ENCODE measurements around the gene DNAH17.

DNAH17 gene

GRCh38 chr17:78497115-78497540 lies 80.1 kb downstream of the DNAH17 start:
- no peak overlapping the region for H3K4me3 ChIP-seq (replicated peaks; ENCODE audit: low read depth, low read length)
- TF ChIP-seq CTCF (IDR thresholded peaks at IDR 0.05; ENCODE audit: low read length, missing control alignments) = peak; percentile 79
- DNase-seq (ENCODE audit: low read depth) = peak; percentile 86

- no peak for TF ChIP-seq CTCF (IDR thresholded peaks at IDR 0.05; ENCODE audit: low read length, missing control alignments)
- DNase-seq (ENCODE audit: low read depth) = no peak
- no peak overlapping the region for H3K4me3 ChIP-seq (replicated peaks; ENCODE audit: low read depth, low read length)
Measured at GRCh38 chr17:78496311-78496710, 80.9 kb downstream of the DNAH17 start.

GRCh38 chr17:78495634-78496033 lies 81.6 kb downstream of the DNAH17 start:
- no peak overlapping the region for H3K4me3 ChIP-seq (replicated peaks; ENCODE audit: low read depth, low read length)
- no peak for DNase-seq (ENCODE audit: low read depth)
- TF ChIP-seq CTCF (IDR thresholded peaks at IDR 0.05; ENCODE audit: low read length, missing control alignments) = no peak

GRCh38 chr17:78494696-78495330 lies 82.4 kb downstream of the DNAH17 start:
- DNase-seq (ENCODE audit: low read depth) = no peak
- no peak overlapping the region for H3K4me3 ChIP-seq (replicated peaks; ENCODE audit: low read depth, low read length)
- TF ChIP-seq CTCF (IDR thresholded peaks at IDR 0.05; ENCODE audit: low read length, missing control alignments) = no peak

GRCh38 chr17:78493853-78494695 lies 83.1 kb downstream of the DNAH17 start:
- no peak for TF ChIP-seq CTCF (IDR thresholded peaks at IDR 0.05; ENCODE audit: low read length, missing control alignments)
- H3K4me3 ChIP-seq (replicated peaks; ENCODE audit: low read depth, low read length) = no peak overlapping the region
- DNase-seq (ENCODE audit: low read depth) = no peak

GRCh38 chr17:78493450-78493849 lies 83.7 kb downstream of the DNAH17 start:
- DNase-seq (ENCODE audit: low read depth) = no peak
- H3K4me3 ChIP-seq (replicated peaks; ENCODE audit: low read depth, low read length) = no peak overlapping the region
- no peak for TF ChIP-seq CTCF (IDR thresholded peaks at IDR 0.05; ENCODE audit: low read length, missing control alignments)
